ENCODE data around the gene ZNRF3.
"Not testable (repeated sequence)": the region's sequence is repeated elsewhere in the genome, so short reads cannot be mapped to it uniquely, and the experiment has no call there.

Gene ZNRF3

DNA sequence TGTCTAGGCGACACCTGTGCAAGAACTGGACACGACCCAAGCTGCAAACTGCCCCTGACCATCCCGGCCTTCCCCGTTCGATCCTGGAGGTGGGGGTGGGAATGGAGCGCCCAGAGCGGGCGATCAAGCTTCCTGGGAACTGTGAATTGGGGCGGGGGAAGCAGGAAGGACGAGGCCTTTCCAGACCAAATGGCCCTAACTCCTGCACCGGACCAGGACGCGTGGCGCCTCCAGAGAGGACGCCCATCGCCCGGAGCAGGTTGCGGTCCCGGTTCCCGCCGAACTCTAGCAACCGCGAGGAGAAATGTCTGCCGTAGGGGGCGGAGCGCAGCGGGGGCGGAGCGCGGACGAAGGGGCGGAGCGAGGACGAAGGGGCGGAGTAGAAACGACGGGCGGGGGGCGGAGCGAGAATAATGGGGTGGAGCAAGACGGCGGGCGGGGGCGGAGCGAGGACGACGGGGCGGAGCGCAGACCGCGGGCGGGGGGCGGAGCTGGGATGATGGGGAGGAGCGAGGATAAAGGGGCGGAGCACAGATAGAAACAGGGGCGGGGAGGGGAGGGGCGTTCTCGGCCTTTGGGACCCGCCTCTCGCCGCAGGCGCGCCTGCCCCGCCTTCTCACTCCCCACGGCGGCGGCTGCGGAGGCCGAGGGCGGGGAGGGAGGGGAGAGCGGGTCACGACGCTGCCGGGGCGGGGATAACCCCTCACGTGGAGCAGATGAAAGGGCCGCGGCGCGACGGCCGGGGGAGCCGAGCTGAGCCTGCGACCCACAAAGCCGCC is at the start of gene ZNRF3:
ZNRF3 (plus strand) TSS at position 695 of the 779 bp plus-strand sequence. CDS start 195 bp downstream, outside the sequence.
- peaks cover 10% of the 10 kb centered on the region for H3K4me1 Mint-ChIP-seq
- ATAC-seq (replicated peaks; ENCODE audit: extremely low read depth, poor library complexity, severe bottlenecking) (peak; percentile 83), DNase-seq (ENCODE audit: low spot score in 2 of 2) (peak; percentile 77 to 85)
- no peaks in the 10 kb centered on the region for H3K27me3 Mint-ChIP-seq
- peak within 1 kb of the TSS; percentile 87 for H3K27ac Mint-ChIP-seq (ENCODE audit: low read depth)
- no peaks in the 10 kb centered on the region for H3K9me3 Mint-ChIP-seq
- peaks cover 5% of the 10 kb centered on the region for H3K36me3 Mint-ChIP-seq (ENCODE audit: insufficient read depth)
- H3K4me3 Mint-ChIP-seq: peak within 1 kb of the TSS; percentile 84

DNA sequence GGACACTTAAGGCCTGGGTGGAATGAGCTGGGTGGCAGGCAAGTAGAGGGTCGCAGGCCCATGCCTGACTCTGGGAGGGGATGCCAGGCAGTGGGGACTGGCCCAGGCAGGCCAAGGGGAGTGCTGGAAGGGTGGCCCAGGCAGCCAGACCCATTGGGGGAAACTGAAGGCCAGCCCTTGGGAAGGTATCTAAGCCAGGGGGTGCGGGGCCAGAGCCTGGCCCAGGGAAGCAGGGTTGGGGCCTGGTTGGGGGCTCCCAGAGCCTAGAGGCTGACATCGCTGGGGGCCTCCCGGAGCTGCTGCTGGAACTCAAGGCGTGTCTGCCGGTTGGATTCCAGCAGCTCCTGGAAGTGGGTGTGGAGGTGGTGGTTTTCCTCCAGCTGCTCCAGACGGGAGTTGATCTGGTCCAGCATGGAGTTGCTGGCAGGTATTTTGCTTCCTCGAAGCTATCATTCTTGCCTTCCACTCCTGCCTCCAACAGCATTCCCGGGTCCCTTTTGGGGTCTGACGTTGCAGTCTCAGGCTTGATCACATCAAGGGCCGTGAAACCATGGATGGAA is 47.7 kb upstream of the ZNRF3 start:
- ATAC-seq (replicated peaks; ENCODE audit: extremely low read depth, poor library complexity, severe bottlenecking) (no peak), DNase-seq (ENCODE audit: low spot score in 2 of 2) (no peak)
- Mint-ChIP-seq H3K4me3 (no peak overlapping the region), H3K36me3 (ENCODE audit: insufficient read depth) (peaks cover 2% of the 10 kb centered on the region), H3K9me3 (no peaks in the 10 kb centered on the region), H3K27me3 (no peaks in the 10 kb centered on the region), H3K4me1 (peaks cover 22% of the 10 kb centered on the region), H3K27ac (ENCODE audit: low read depth) (no peak overlapping the region)

DNA sequence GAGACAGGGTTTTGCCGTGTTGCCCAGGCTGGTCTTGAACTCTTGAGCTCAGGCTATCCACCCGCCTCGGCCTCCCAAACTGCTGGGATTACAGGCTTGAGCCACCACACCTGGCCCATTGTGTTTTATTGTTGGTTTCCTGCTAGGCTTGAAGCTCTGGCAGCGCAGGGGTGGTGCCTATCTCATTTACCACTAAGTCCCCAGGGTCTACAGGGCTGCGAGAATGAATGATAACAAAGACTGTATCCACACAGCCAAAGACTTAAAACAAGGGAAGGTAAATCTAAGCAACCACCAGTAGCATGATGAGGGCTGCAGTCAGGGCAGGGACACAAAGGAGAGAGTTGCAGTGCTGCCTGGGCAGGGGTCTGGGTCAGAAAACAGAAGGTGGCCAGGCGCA is 45.7 kb upstream of the ZNRF3 start:
- Mint-ChIP-seq H3K36me3 (ENCODE audit: insufficient read depth) (no peaks in the 10 kb centered on the region), H3K27me3 (no peaks in the 10 kb centered on the region), H3K4me3 (no peak overlapping the region), H3K9me3 (no peaks in the 10 kb centered on the region), H3K4me1 (peaks cover 11% of the 10 kb centered on the region), H3K27ac (ENCODE audit: low read depth) (no peak overlapping the region)
- DNase-seq (ENCODE audit: low spot score in 2 of 2) (no peak), ATAC-seq (replicated peaks; ENCODE audit: extremely low read depth, poor library complexity, severe bottlenecking) (no peak)

DNA sequence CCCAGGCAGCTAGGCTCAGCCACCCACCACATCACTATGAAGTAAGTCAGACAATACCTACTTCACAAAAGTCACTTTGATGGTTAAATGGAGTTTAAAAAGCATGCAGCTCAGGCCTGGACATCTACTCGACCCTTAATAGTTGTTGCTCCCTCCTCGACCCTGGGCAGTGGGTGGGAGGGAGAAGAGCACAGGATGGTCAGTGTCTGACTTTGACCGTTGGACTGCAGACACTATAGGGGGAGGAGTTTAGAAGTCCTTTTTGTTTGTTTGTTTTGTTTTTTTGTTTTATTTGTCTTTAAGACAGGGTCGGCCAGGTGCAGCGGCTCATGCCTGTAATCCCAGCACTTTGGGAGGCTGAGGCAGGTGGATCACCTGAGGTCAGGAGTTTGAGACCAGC is 44.4 kb upstream of the ZNRF3 start:
- Mint-ChIP-seq H3K27ac (ENCODE audit: low read depth) (peak overlapping the region; percentile 70), H3K36me3 (ENCODE audit: insufficient read depth) (no peaks in the 10 kb centered on the region), H3K27me3 (no peaks in the 10 kb centered on the region), H3K4me1 (peaks cover under 1% of the 10 kb centered on the region), H3K9me3 (no peaks in the 10 kb centered on the region), H3K4me3 (no peak overlapping the region)
- ATAC-seq (replicated peaks; ENCODE audit: extremely low read depth, poor library complexity, severe bottlenecking) (no peak), DNase-seq (ENCODE audit: low spot score in 2 of 2) (no peak)

DNA sequence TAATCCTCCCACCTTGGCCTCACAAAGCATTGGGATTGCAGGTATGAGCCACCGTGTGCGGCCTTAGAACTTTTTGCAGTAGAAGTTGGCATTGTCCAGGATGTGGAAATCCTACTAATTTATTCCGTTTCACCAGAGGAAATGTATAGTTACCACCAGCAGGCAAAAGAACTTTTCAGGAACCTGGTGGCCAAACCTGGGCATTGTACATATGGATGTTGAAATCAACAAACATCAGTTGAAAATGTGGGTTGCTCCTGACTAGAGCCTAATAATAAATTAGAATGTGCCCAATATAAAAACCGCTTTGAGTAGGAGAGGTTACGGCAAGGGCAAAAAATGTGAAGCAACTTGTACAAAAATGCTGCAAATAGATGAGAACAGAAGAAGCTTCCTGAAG is 42.3 kb upstream of the ZNRF3 start:
- Mint-ChIP-seq H3K27ac (ENCODE audit: low read depth) (no peak overlapping the region), H3K27me3 (no peaks in the 10 kb centered on the region), H3K4me3 (no peak overlapping the region), H3K36me3 (ENCODE audit: insufficient read depth) (no peaks in the 10 kb centered on the region), H3K9me3 (no peaks in the 10 kb centered on the region), H3K4me1 (no peaks in the 10 kb centered on the region)
- DNase-seq (ENCODE audit: low spot score in 2 of 2): no peak
- ATAC-seq (replicated peaks; ENCODE audit: extremely low read depth, poor library complexity, severe bottlenecking): no peak

DNA sequence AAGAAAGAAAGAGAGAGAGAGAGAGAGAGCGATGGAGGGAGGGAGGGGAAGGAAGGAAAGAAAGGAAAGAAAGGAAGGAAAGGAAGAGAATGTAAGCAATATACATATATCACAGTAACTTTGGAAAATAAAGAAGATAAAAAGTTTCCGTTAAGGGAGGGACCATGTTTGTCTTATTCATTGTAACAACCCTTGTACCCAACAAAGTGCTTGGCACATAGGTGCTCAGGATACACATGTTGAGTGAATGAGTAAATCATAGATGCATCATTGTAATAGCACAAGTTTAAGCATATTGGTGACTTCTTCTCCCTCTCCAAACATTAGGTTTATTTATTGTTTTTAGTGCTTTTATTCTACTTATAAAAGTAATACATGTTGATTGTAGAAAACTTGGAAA is 39.7 kb upstream of the ZNRF3 start:
- H3K9me3 Mint-ChIP-seq: peaks cover 4% of the 10 kb centered on the region
- no peaks in the 10 kb centered on the region for H3K27me3 Mint-ChIP-seq
- no peak for DNase-seq (ENCODE audit: low spot score in 2 of 2)
- no peak overlapping the region for H3K4me3 Mint-ChIP-seq
- no peak overlapping the region for H3K27ac Mint-ChIP-seq (ENCODE audit: low read depth)
- H3K4me1 Mint-ChIP-seq: no peaks in the 10 kb centered on the region
- H3K36me3 Mint-ChIP-seq (ENCODE audit: insufficient read depth): no peaks in the 10 kb centered on the region
- no peak for ATAC-seq (replicated peaks; ENCODE audit: extremely low read depth, poor library complexity, severe bottlenecking)

DNA sequence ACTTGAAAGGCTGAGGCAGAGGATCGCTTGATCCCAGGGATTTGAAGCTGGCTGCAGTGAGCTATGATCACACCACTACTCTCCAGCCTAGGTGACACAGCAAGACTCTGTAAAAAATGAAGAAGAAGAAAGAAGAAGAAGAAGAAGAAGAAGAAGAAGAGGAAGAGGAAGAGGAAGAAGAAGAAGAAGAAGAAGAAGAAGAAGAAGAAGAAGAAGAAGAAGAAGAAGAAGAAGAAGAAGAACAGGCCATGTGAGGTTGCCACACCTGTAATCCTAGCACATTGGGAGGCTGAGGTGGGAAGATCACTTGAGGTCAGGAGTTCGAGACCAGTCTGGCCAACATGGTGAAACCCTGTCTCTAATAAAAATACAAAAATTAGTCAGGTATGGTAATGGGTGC is 39.1 kb upstream of the ZNRF3 start:
- not testable (repeated sequence) for H3K9me3 Mint-ChIP-seq; H3K27ac Mint-ChIP-seq (ENCODE audit: low read depth); H3K4me1 Mint-ChIP-seq

DNA sequence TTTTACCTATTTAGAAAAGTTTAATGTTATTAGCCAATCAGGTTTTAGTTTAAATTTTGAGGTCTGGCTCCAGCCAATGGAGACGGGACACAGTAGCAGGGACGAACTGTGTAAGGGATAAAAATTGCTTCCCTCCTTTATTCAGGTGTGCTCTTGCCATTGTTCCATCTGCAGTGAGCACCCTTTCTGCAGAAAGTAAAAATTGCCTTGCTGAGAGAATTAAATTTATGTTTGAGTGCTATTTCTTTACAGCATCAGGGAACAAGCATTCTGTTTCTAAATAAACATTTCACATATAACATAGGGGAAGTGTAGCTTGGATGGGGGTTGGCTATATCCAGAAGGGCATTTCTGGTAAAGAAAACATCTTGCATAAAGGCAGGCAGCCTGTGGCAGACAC is 36.4 kb upstream of the ZNRF3 start:
- H3K4me1 Mint-ChIP-seq: no peaks in the 10 kb centered on the region
- H3K4me3 Mint-ChIP-seq: no peak overlapping the region
- no peak overlapping the region for H3K27ac Mint-ChIP-seq (ENCODE audit: low read depth)
- H3K27me3 Mint-ChIP-seq: no peaks in the 10 kb centered on the region
- H3K9me3 Mint-ChIP-seq: peaks cover 5% of the 10 kb centered on the region
- DNase-seq (ENCODE audit: low spot score in 2 of 2) (no peak), ATAC-seq (replicated peaks; ENCODE audit: extremely low read depth, poor library complexity, severe bottlenecking) (no peak)
- H3K36me3 Mint-ChIP-seq (ENCODE audit: insufficient read depth): no peaks in the 10 kb centered on the region

More for the DNA sequence above, 39.1 kb upstream of the ZNRF3 start:
- not testable (repeated sequence) for DNase-seq (ENCODE audit: low spot score in 2 of 2); H3K36me3 Mint-ChIP-seq (ENCODE audit: insufficient read depth); H3K27me3 Mint-ChIP-seq; ATAC-seq (replicated peaks; ENCODE audit: extremely low read depth, poor library complexity, severe bottlenecking); H3K4me3 Mint-ChIP-seq

DNA sequence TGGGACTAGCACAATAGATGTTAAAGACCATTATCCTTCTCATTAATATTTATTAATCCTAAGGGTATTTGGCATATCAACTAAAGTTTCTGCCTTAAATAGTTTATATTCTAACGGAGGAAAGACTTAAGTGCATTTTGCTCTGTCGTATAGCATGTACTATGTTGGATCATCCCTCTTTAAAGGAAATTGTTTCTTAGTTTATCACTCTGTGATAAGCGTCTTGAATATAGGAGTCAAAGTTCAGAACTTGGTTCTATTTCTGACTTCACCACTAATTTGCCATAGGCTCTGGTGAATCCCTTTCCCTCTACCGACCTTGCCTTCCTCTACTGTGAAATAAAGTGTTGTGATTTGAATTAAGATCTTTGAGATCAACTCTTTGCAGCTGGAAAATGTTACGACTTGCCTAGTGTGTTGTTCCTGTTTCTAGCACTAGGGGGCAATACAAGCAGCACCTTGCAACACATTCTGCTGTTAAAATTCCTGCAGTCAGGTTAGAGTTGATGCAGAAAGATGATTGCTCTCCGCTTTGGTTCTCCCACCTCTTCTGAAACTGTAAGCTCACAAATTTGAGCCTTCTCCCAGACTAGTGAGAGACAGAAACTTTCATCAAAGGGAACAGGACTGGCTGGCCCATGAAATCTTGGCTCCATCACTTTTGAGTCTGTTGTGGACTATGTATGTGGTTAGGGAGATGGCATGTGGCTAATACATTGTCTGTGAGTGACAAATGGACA is 27.8 kb upstream of the ZNRF3 start:
- Mint-ChIP-seq H3K4me1 (no peaks in the 10 kb centered on the region), H3K9me3 (no peaks in the 10 kb centered on the region), H3K27ac (ENCODE audit: low read depth) (no peak overlapping the region), H3K27me3 (no peaks in the 10 kb centered on the region), H3K4me3 (no peak overlapping the region), H3K36me3 (ENCODE audit: insufficient read depth) (no peaks in the 10 kb centered on the region)
- ATAC-seq (replicated peaks; ENCODE audit: extremely low read depth, poor library complexity, severe bottlenecking): no peak
- peak; percentile 20 to 33 for DNase-seq (ENCODE audit: low spot score in 2 of 2)

DNA sequence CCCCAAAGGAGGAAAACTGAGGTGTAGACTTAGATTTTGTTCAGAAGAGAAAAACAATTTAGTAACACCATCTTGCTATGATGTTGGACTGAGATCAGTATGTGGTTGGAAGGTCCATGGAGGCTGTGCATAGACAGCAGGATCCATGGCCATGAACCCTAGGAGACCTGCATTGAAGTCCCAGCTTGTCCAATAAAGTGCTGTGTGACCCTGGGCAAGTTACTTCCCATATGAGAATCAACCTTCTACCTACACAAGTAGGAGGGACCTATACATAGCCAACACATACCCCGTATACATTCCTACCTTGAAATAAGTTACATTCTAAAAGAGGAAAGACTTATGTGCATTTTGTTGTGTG is 27.3 kb upstream of the ZNRF3 start:
- H3K4me3 Mint-ChIP-seq: no peak overlapping the region
- H3K9me3 Mint-ChIP-seq: no peaks in the 10 kb centered on the region
- H3K36me3 Mint-ChIP-seq (ENCODE audit: insufficient read depth): no peaks in the 10 kb centered on the region
- H3K4me1 Mint-ChIP-seq: no peaks in the 10 kb centered on the region
- H3K27ac Mint-ChIP-seq (ENCODE audit: low read depth): no peak overlapping the region
- ATAC-seq (replicated peaks; ENCODE audit: extremely low read depth, poor library complexity, severe bottlenecking): no peak
- no peak for DNase-seq (ENCODE audit: low spot score in 2 of 2)
- no peaks in the 10 kb centered on the region for H3K27me3 Mint-ChIP-seq

DNA sequence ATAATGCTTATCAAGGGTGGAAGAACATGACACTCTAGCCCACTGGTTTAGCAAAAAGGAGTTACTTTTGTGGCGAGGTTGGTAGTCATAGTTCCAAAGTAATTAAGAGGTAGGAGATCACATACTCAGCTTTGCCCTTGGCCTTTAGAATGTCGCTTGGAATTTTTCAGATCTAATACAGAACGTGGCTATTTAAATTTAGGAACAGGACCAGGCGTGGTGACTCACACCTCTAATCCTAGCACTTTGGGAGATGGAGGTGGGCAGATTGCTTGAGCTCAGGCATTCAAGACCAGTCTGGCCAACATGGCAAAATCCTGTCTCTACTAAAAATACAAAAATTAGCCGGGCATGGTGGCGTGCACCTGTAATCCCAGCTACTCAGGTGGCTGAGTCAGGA is 26.1 kb upstream of the ZNRF3 start:
- no peaks in the 10 kb centered on the region for H3K27me3 Mint-ChIP-seq
- no peak overlapping the region for H3K27ac Mint-ChIP-seq (ENCODE audit: low read depth)
- no peaks in the 10 kb centered on the region for H3K4me1 Mint-ChIP-seq
- ATAC-seq (replicated peaks; ENCODE audit: extremely low read depth, poor library complexity, severe bottlenecking) (no peak), DNase-seq (ENCODE audit: low spot score in 2 of 2) (no peak)
- no peaks in the 10 kb centered on the region for H3K36me3 Mint-ChIP-seq (ENCODE audit: insufficient read depth)
- H3K9me3 Mint-ChIP-seq: no peaks in the 10 kb centered on the region
- H3K4me3 Mint-ChIP-seq: no peak overlapping the region

DNA sequence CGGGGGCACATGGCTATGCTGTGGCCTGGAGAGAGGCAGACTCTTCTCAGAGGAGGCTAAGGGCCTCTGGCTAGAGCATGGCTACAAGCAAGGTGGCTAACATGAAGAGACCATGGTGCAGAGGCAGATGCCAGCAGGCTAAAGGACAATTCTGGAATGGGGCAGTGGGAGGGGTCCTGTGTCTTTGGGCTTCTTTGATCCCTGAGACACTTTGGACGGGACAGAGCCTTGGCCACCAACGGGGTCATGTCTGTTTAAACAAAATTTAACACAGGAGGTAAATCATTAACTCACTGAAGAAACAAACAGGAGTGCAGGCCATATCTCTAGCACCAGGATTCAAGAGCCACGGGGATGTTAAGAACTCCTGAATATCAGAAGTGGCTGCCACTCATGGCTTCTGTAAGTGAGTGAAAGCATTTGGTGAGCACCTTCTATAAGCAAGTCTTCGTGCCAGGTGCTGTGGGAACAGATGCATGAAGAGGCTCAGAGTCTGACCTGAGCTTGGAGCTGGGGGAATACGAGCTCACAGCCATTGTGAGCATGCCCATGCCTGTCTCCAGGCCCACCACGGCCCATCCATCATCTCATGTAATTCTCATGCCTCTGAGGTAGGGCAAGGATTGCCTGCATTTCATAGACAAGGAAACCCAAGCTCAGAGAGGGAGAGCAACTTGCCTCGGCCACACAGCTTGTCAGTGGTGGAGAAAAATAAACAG is 18.3 kb upstream of the ZNRF3 start:
- H3K36me3 Mint-ChIP-seq (ENCODE audit: insufficient read depth): peaks cover 1% of the 10 kb centered on the region
- peaks cover 14% of the 10 kb centered on the region for H3K27me3 Mint-ChIP-seq
- DNase-seq (ENCODE audit: low spot score in 2 of 2): no peak
- H3K4me3 Mint-ChIP-seq: no peak overlapping the region
- ATAC-seq (replicated peaks; ENCODE audit: extremely low read depth, poor library complexity, severe bottlenecking): no peak
- no peaks in the 10 kb centered on the region for H3K9me3 Mint-ChIP-seq
- H3K4me1 Mint-ChIP-seq: no peaks in the 10 kb centered on the region
- no peak overlapping the region for H3K27ac Mint-ChIP-seq (ENCODE audit: low read depth)

All from central memory CD8-positive, alpha-beta T cell (primary cell).